ENCODE measurements around the gene PARVB. TPM values are rescaled to one million over a fixed set of nuclear protein-coding genes. Genes with fewer than 3 reads are reported as not detected.

PARVB gene
- total RNA-seq = 43.7 and 53.9 TPM in 2 replicates

DNA sequence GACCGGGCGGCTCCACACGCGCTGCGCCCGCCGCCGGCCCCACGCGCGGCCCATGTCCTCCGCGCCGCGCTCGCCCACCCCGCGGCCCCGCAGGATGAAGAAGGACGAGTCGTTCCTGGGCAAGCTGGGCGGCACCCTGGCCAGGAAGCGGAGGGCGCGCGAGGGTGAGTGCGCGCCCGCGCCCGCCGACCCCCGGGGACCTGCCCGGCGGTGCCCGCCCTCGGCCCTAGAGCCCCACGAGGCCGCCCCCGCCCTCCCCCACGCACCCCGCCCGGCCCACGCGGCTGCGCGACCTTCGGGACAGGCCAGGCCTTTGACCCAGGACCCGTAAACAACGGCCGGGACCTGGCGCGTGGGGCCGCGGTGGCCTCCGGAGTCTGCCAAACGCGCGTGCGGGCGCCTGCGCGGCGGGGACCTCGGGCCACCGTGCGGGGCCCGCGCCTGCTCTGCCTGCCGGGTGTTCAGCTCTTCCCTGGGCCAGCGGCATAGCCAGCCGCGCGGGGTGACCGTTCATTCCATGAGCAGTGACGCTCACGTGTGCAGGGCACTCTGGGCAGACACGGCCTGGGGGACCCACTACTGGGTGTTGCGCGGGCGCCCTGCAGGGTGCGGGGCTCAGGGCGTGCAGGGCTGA, at the start of gene PARVB:
PARVB (plus strand) TSS at position 15 of the 634 bp plus-strand sequence; CDS start at position 53, 38 bp downstream.

DNA sequence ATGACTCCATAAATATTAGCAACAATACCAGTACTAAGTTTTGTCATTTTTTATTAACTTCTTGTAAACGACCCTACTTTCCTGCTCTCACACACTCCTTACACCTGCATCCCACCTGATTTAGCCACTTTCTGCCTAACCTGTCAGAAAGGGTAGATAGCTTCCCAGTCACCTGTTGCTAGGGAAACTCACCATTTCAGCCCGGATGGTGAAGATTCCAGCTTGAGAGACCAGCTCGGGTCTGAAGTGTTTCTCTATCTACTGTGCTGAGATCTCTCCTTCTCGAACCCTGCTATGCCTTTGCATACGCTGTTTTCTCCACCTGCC, 156.6 kb downstream of the PARVB start, which contains the start of gene PARVG:
PARVG (plus strand) TSS at position 220 of the 327 bp plus-strand sequence. CDS start 2,405 bp downstream, outside the sequence.

Other genes starting within 250 kb of the PARVB start
- 1.0 and 1.5 TPM in 2 replicates for gene EFCAB6, start 212.0 kb upstream of the PARVB start, total RNA-seq
- gene SULT4A1, start 161.8 kb upstream of the PARVB start, total RNA-seq = 0.58 and 2.0 TPM in 2 replicates
- gene PNPLA5, start 132.3 kb upstream of the PARVB start, total RNA-seq = not detected in 2 replicates
- 3.4 and 4.0 TPM in 2 replicates for gene PNPLA3, start 100.5 kb upstream of the PARVB start, total RNA-seq
- gene SAMM50, start 68.9 kb upstream of the PARVB start, total RNA-seq = 36.9 and 54.2 TPM in 2 replicates
- gene PARVG, start 156.6 kb downstream of the PARVB start, total RNA-seq = not detected in 2 replicates

Data from pericardium fibroblast (primary cell).